ENCODE results near the gene PIP5K1B. TPM values are rescaled to one million over a fixed set of nuclear protein-coding genes. Genes with fewer than 3 reads are reported as not detected.

Gene PIP5K1B
- total RNA-seq, 1 experiment from 2014 or later: not detected

DNA sequence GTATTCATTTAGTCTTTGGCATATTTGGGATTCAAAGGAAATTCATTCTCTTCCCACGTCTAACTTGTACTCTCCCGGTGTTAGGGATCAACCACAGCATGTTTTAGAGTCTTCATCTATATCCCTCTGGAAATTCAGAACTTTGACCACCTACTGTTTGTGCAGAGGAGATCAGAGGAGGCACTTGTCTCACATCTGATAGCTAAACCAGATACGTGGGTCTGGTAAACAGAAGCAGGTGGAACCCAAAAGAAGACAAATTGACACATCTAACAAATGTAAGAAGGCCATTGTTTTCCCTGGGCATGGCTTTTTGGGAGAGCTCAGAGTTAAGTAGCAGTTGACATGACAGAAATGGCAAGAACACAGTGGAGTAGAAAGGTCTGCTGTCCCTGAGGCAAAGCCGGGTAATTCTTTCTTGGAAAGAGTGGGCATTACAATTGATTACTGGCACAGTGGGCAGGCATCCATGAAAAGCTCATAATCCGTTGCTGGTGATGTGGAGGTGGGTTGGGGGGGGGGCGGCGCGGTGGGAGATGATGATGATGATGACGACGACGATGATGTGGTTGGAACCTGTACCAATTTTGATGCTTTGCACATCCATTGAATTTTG lies 27.5 kb downstream of the PIP5K1B start:
- Histone ChIP-seq H3K4me3 (ENCODE audit: low read depth, low read length, poor library complexity, severe bottlenecking) (no peak overlapping the region), H3K36me3 (ENCODE audit: insufficient read depth, low read length, poor library complexity, severe bottlenecking) (no peaks in the 10 kb centered on the region), H3K27ac (ENCODE audit: low read depth, low read length, poor library complexity, severe bottlenecking) (no peak overlapping the region), H3K9me3 (ENCODE audit: low read depth, low read length, poor library complexity, severe bottlenecking) (no peaks in the 10 kb centered on the region), H3K4me1 (ENCODE audit: insufficient read depth, low read length, poor library complexity, severe bottlenecking) (no peaks in the 10 kb centered on the region), H3K27me3 (replicated peaks; ENCODE audit: insufficient read depth, low read depth, low read length, poor library complexity) (peaks cover 32% of the 10 kb centered on the region)
- BruUV-seq (replicated peaks): no TSS peak
- TF ChIP-seq, protein P1, sequence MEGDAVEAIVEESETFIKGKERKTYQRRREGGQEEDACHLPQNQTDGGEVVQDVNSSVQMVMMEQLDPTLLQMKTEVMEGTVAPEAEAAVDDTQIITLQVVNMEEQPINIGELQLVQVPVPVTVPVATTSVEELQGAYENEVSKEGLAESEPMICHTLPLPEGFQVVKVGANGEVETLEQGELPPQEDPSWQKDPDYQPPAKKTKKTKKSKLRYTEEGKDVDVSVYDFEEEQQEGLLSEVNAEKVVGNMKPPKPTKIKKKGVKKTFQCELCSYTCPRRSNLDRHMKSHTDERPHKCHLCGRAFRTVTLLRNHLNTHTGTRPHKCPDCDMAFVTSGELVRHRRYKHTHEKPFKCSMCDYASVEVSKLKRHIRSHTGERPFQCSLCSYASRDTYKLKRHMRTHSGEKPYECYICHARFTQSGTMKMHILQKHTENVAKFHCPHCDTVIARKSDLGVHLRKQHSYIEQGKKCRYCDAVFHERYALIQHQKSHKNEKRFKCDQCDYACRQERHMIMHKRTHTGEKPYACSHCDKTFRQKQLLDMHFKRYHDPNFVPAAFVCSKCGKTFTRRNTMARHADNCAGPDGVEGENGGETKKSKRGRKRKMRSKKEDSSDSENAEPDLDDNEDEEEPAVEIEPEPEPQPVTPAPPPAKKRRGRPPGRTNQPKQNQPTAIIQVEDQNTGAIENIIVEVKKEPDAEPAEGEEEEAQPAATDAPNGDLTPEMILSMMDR (conservative IDR thresholded peaks at IDR 0.05; ENCODE audit: low read depth, low read length): no peak
- TF ChIP-seq EZH2 (IDR thresholded peaks at IDR 0.05; ENCODE audit: borderline replicate concordance, low read depth, low read length, poor library complexity, severe bottlenecking): no peak
- POLR2A ChIA-PET (ENCODE audit: low non-redundant PET): no interaction called here
- intact Hi-C loops (cut with micrococcal nuclease; ENCODE audit: unreplicated experiment): no loop called here
- CTCF ChIA-PET: no interaction called here
- no peak for DNase-seq (ENCODE audit: low spot score)

DNA sequence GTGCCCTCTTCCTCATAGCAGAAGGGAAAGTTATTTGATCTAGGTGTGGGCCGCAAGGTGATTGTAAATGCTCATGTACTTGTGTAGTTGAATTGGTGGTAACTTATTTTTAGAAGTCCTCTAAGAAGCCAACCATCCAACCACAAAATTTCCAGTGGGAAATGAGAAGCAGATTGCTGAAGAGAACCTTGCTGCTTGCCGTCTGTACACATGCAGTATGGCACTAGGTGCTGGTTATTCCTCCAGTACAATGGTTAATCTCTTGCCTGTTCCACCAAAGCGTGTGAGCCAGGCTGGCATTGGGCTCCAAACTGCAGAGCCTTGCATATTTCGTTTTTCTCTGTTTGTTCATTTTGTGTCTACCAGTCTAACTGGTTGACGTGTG lies 28.0 kb downstream of the PIP5K1B start:
- TF ChIP-seq EZH2 (IDR thresholded peaks at IDR 0.05; ENCODE audit: borderline replicate concordance, low read depth, low read length, poor library complexity, severe bottlenecking): no peak
- TF ChIP-seq, protein P1 (conservative IDR thresholded peaks at IDR 0.05; ENCODE audit: low read depth, low read length): no peak
- intact Hi-C loops (cut with micrococcal nuclease; ENCODE audit: unreplicated experiment): no loop called here

DNA sequence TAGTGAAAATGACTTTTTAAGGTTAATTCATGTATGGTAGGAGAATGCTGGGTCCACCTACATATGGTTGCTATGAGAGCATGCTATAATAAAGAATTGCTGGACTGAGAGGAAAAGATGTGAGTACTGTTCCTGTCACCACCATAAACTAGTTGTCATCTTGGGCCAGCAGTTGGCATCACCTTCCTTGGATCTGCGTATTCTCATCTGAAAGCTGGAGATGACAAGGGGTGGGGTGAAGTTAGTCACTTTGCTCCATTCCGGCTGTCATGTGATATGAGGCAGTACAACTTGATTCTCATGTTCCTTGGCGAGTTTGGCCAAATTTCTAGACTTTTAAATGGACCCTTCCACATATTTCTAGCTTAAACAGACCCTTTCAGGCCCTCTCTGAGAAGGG lies 33.3 kb downstream of the PIP5K1B start:
- DNase-seq (ENCODE audit: low spot score): no peak
- intact Hi-C loops (cut with micrococcal nuclease; ENCODE audit: unreplicated experiment): no loop called here
- no peaks in the 10 kb centered on the region for H3K36me3 ChIP-seq (ENCODE audit: insufficient read depth, low read length, poor library complexity, severe bottlenecking)
- no peaks in the 10 kb centered on the region for H3K9me3 ChIP-seq (ENCODE audit: low read depth, low read length, poor library complexity, severe bottlenecking)
- no peaks in the 10 kb centered on the region for H3K4me1 ChIP-seq (ENCODE audit: insufficient read depth, low read length, poor library complexity, severe bottlenecking)
- ChIA-PET POLR2A (ENCODE audit: low non-redundant PET) (no interaction called here), CTCF (no interaction called here)
- no peak overlapping the region for H3K27ac ChIP-seq (ENCODE audit: low read depth, low read length, poor library complexity, severe bottlenecking)
- H3K4me3 ChIP-seq (ENCODE audit: low read depth, low read length, poor library complexity, severe bottlenecking): no peak overlapping the region
- TF ChIP-seq, protein P1 (conservative IDR thresholded peaks at IDR 0.05; ENCODE audit: low read depth, low read length): no peak
- TF ChIP-seq EZH2 (IDR thresholded peaks at IDR 0.05; ENCODE audit: borderline replicate concordance, low read depth, low read length, poor library complexity, severe bottlenecking): no peak
- peaks cover 12% of the 10 kb centered on the region for H3K27me3 ChIP-seq (replicated peaks; ENCODE audit: insufficient read depth, low read depth, low read length, poor library complexity)
- no TSS peak for BruUV-seq (replicated peaks)

More for the DNA sequence above, 28.0 kb downstream of the PIP5K1B start:
- ChIA-PET CTCF (no interaction called here), POLR2A (ENCODE audit: low non-redundant PET) (no interaction called here)
- H3K36me3 ChIP-seq (ENCODE audit: insufficient read depth, low read length, poor library complexity, severe bottlenecking): no peaks in the 10 kb centered on the region
- no peak for DNase-seq (ENCODE audit: low spot score)
- H3K4me1 ChIP-seq (ENCODE audit: insufficient read depth, low read length, poor library complexity, severe bottlenecking): no peaks in the 10 kb centered on the region
- no peak overlapping the region for H3K27ac ChIP-seq (ENCODE audit: low read depth, low read length, poor library complexity, severe bottlenecking)
- no peaks in the 10 kb centered on the region for H3K9me3 ChIP-seq (ENCODE audit: low read depth, low read length, poor library complexity, severe bottlenecking)
- BruUV-seq (replicated peaks): no TSS peak
- no peak overlapping the region for H3K4me3 ChIP-seq (ENCODE audit: low read depth, low read length, poor library complexity, severe bottlenecking)
- peaks cover 32% of the 10 kb centered on the region for H3K27me3 ChIP-seq (replicated peaks; ENCODE audit: insufficient read depth, low read depth, low read length, poor library complexity)
